GM12878 (cell line): ENCODE data around the gene DCDC2C. TPM values are rescaled to one million over a fixed set of nuclear protein-coding genes. Genes with fewer than 3 reads are reported as not detected.

Source experiments
- ATAC-seq: fragments of 200-7000 bp; cut with Tn5 transposase; 3 replicates; pipeline ENCODE4 v1.9.1; 2020; ENCODE audit warnings: mild to moderate bottlenecking, moderate library complexity
- BruUV-seq: library from RNA; stranded (reverse); fragments of 400-500 nt; replicated peaks from 2 replicates; lab custom pipeline; 2021; lab: Mats Ljungman, UMichigan
- CTCF ChIA-PET: fragments of 300-600 bp; sonication (Branson Sonifier 250); formaldehyde crosslinking; extraction: SDS; loops from one replicate; lab custom pipeline; 2021; ENCODE audit warnings: inconsistent platforms; lab: Yijun Ruan, JAX
- POLR2A ChIA-PET: fragments of 350-600 bp; formaldehyde crosslinking; extraction: SDS; loops from one replicate; lab custom pipeline; 2021; ENCODE audit warnings: inconsistent platforms; lab: Charles Lee
- RAD21 ChIA-PET: fragments of 300-600 bp; sonication (Branson Sonifier 250); formaldehyde crosslinking; loops from one replicate; lab custom pipeline; 2023; ENCODE audit warnings: antibody characterized with exemption; ENCODE audit not compliant: unreplicated experiment; lab: Charles Lee
- SMC1A ChIA-PET: fragments of 300-600 bp; sonication (Branson Sonifier 250); formaldehyde crosslinking; loops from one replicate; lab custom pipeline; 2023; ENCODE audit not compliant: unreplicated experiment, uncharacterized antibody; lab: Charles Lee
- DNase-seq: peaks from one replicate; pipeline ENCODE4 v3.0.0-alpha.2; 2011; ENCODE audit warnings: low read depth, low spot score
- FAIRE-seq: peaks from 3 replicates; lab custom pipeline; 2011; peaks lifted over from hg19 to GRCh38; lab: Jason Lieb, UNC
- H2AFZ ChIP-seq: 2 replicates; pipeline ENCODE4 v1.6.0; 2011; ENCODE audit warnings: low read depth, low read length, control low read depth; ENCODE audit not compliant: control insufficient read depth
- H3K27ac ChIP-seq: 2 replicates; pipeline ENCODE4 v1.5.1; 2011; ENCODE audit warnings: control low read depth; ENCODE audit not compliant: control insufficient read depth, insufficient read depth
- H3K27me3 ChIP-seq, 2 experiments: replicated peaks in 1 of 2; 2 replicates each; pipeline versions ENCODE4 v1.6.0 to v1.6.1; 2011; ENCODE audit warnings: low read length in 1 of 2; ENCODE audit not compliant: control insufficient read depth in 2 of 2, insufficient read depth in 2 of 2
- H3K36me3 ChIP-seq, 2 experiments: 2 replicates each; pipeline ENCODE4 v1.5.1; 2011; ENCODE audit warnings: low read length in 1 of 2; ENCODE audit not compliant: control insufficient read depth in 2 of 2, insufficient read depth in 2 of 2
- H3K4me1 ChIP-seq: 2 replicates; pipeline ENCODE4 v1.6.1; 2011; ENCODE audit warnings: mild to moderate bottlenecking, low read length, moderate library complexity, mixed read lengths; ENCODE audit not compliant: control insufficient read depth, insufficient read depth
- H3K4me2 ChIP-seq: 2 replicates; pipeline ENCODE4 v1.6.0; 2011; ENCODE audit warnings: control low read depth; ENCODE audit not compliant: control insufficient read depth, insufficient read depth
- H3K4me3 ChIP-seq: fragments of 200-600 bp; sonication (generic); 2 replicates; pipeline ENCODE4 v1.5.1; 2016
- H3K79me2 ChIP-seq: 2 replicates; pipeline ENCODE4 v1.6.0; 2011; ENCODE audit warnings: low read length; ENCODE audit not compliant: control insufficient read depth, insufficient read depth
- H3K9ac ChIP-seq: 2 replicates; pipeline ENCODE4 v1.8.0; 2011; ENCODE audit warnings: low read length, control low read depth, mixed read lengths; ENCODE audit not compliant: control insufficient read depth, insufficient read depth
- H3K9me3 ChIP-seq: replicated peaks from 3 replicates; pipeline ENCODE4 v1.5.1; 2011; ENCODE audit warnings: mild to moderate bottlenecking, low read length; ENCODE audit not compliant: control insufficient read depth, insufficient read depth
- H4K20me1 ChIP-seq: 2 replicates; pipeline ENCODE4 v1.6.0; 2011; ENCODE audit not compliant: control insufficient read depth, insufficient read depth
- ETV6 ChIP-seq, 2 experiments: fragments of 450-650 bp in 1 of 2; IDR thresholded peaks in 1 of 2; conservative IDR thresholded peaks in 1 of 2; 2 replicates each; pipeline ENCODE4 v1.6.1; 2014; ENCODE audit warnings: antibody characterized with exemption in 1 of 2, borderline replicate concordance in 1 of 2, low read depth in 1 of 2, mild to moderate bottlenecking in 1 of 2, moderate library complexity in 1 of 2
- KLF5 ChIP-seq: fragments of 450-650 bp; IDR thresholded peaks from 2 replicates; pipeline ENCODE4 v1.6.1; 2014; ENCODE audit warnings: mild to moderate bottlenecking; ENCODE audit not compliant: partially characterized antibody
- NBN ChIP-seq: fragments of 450-650 bp; IDR thresholded peaks from 2 replicates; pipeline ENCODE4 v1.6.1; 2016
- POLR2AphosphoS2 ChIP-seq: IDR thresholded peaks from 2 replicates; pipeline ENCODE4 v1.6.1; 2011; ENCODE audit warnings: low read depth, mild to moderate bottlenecking, low read length, improper control_type of control experiment, moderate library complexity
- RB1 ChIP-seq: fragments of 450-650 bp; formaldehyde crosslinking; IDR thresholded peaks from 2 replicates; pipeline ENCODE4 v1.6.1; 2017; ENCODE audit warnings: mild to moderate bottlenecking, borderline replicate concordance
- ZNF217 ChIP-seq: fragments of 450-650 bp; IDR thresholded peaks from 2 replicates; pipeline ENCODE4 v1.6.1; 2017; ENCODE audit warnings: antibody characterized with exemption, mild to moderate bottlenecking
- WGBS: methylation state at CpG from one replicate; pipeline ENCODE4 v1.1.6; 2016; ENCODE audit warnings: low lambda C conversion rate; ENCODE audit not compliant: insufficient replicate concordance, insufficient coverage; ENCODE audit errors: missing lambda C conversion rate; 5-methylcytosine and 5-hydroxymethylcytosine counted together
- in situ Hi-C: fragments of 300-500 bp; cut with MboI; formaldehyde crosslinking; loops from 9 replicates; pipeline ENCODE4 v1.14.3; 2018; ENCODE audit warnings: mixed read lengths
- intact Hi-C: fragments of 100-400 bp; cut with micrococcal nuclease; formaldehyde crosslinking; loops from one replicate; pipeline ENCODE4 v1.14.2; 2022; ENCODE audit not compliant: unreplicated experiment
- polyA plus RNA-seq, 11 experiments: library from polyadenylated mRNA; depleted of rRNA in 4 of 11; unstranded in 6 of 11; stranded (reverse) in 5 of 11; fragments of >200 nt; fragmentation: Nextera tagmentation in 4 of 11; fragmentation: Illumina TruSeq in 1 of 11; extraction: Ambion mirVana in 4 of 11; extraction: Trizol in 1 of 11; gene quantifications; 1 replicate in 1 of 11; 2 replicates in 10 of 11; pipeline versions ENCODE4 v1.2.1 to v1.2.3, GENCODE V29; 2011 to 2016; ENCODE audit warnings: inconsistent platforms in 2 of 11, missing spikeins in 2 of 11, low read depth in 1 of 11
- total RNA-seq, 4 experiments: library from RNA; depleted of rRNA in 3 of 4; stranded (reverse); fragments of >200 nt in 3 of 4; fragmentation: Illumina TruSeq in 1 of 4; extraction: Trizol in 1 of 4; gene quantifications; 2 replicates each; pipeline versions ENCODE4 v1.2.1 to v1.2.3, GENCODE V29; 2013 to 2021

DCDC2C gene
- total and polyA plus RNA-seq, 10 of the 15 experiments (the other 5 are each of a cell fraction or from before 2014, with no cell fraction given), result not detected

DNA sequence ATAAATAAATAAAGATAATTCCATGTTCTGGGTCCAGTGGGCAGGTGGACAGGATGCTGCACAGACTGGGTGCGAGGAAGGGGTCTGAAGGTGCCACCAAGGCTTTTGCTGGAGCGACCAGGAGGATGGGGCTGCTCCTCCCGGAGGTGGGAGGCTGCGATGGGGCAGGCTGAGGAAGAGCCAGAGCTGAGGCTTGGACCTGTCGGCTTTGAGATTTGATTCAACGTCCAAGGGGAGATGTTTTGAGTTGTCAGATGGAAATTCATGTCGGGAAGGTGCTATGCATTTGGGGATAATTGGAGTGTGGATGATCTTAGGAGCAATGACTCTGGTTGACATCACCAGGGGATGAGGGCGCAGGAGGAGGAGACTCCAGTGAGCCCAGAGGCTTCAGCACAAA lies 33.7 kb upstream of the DCDC2C start:
- no peaks in the 10 kb centered on the region for H3K36me3 ChIP-seq
- H3K27ac ChIP-seq, result no peak overlapping the region
- no peak overlapping the region for H3K9ac ChIP-seq
- no peaks in the 10 kb centered on the region for H3K4me1 ChIP-seq
- no peak overlapping the region for H3K4me3 ChIP-seq
- H3K9me3 ChIP-seq, result no peaks in the 10 kb centered on the region
- no peaks in the 10 kb centered on the region for H4K20me1 ChIP-seq
- ChIA-PET POLR2A (no interaction called here), RAD21 (no interaction called here), SMC1A (no interaction called here), CTCF (no interaction called here)
- no peak for ATAC-seq
- no peak for TF ChIP-seq ZNF217
- TF ChIP-seq RB1, result no peak
- TF ChIP-seq NBN, result no peak
- no peak for TF ChIP-seq KLF5
- no peak for TF ChIP-seq POLR2AphosphoS2
- no peak for DNase-seq
- no peak overlapping the region for H3K4me2 ChIP-seq
- intact Hi-C loops, result no loop called here
- FAIRE-seq, result no peak
- 59% methylated on average over 8 of the region's 8 CpGs for WGBS
- in situ Hi-C loops, result no loop called here
- H2AFZ ChIP-seq, result no peak overlapping the region
- BruUV-seq, result no TSS peak
- H3K27me3 ChIP-seq, result peaks cover 0 to 3% of the 10 kb centered on the region in 2 experiments; a peak in 1 of 4 replicates
- no peaks in the 10 kb centered on the region for H3K79me2 ChIP-seq

GRCh38 chr2:3670376-3670775 lies 33.0 kb upstream of the DCDC2C start:
- no peak for FAIRE-seq
- WGBS, result 65% methylated on average over 15 of the region's 15 CpGs
- DNase-seq, result no peak
- Histone ChIP-seq H3K4me1 (no peaks in the 10 kb centered on the region), H3K9ac (no peak overlapping the region), H3K79me2 (no peaks in the 10 kb centered on the region), H3K27me3 (peaks cover 0 to 3% of the 10 kb centered on the region in 2 experiments; a peak in 1 of 4 replicates), H3K9me3 (no peaks in the 10 kb centered on the region), H3K36me3 (no peaks in the 10 kb centered on the region), H4K20me1 (no peaks in the 10 kb centered on the region), H3K27ac (no peak overlapping the region), H3K4me3 (no peak overlapping the region), H2AFZ (no peak overlapping the region), H3K4me2 (no peak overlapping the region)
- ChIA-PET CTCF (no interaction called here), RAD21 (no interaction called here), POLR2A (no interaction called here), SMC1A (no interaction called here)
- TF ChIP-seq ETV6 (conservative IDR thresholded peaks at IDR 0.05 in 1 of 2, IDR thresholded peaks at IDR 0.05 in 1 of 2; ENCODE audit: borderline replicate concordance in 1 of 2, low read depth in 1 of 2), result no peak
- in situ Hi-C loops, result no loop called here
- ATAC-seq, result no peak
- intact Hi-C loops, result no loop called here
- no TSS peak for BruUV-seq
